ENCODE measurements around the gene ADAM22. TPM values are rescaled to one million over a fixed set of nuclear protein-coding genes. Genes with fewer than 3 reads are reported as not detected.
A peak's percentile ranks its signal among the peaks of the same experiment; 100 is the strongest.

The ADAM22 gene
- total and polyA plus RNA-seq, 2 donors = 2.9 to 32.5 TPM

DNA sequence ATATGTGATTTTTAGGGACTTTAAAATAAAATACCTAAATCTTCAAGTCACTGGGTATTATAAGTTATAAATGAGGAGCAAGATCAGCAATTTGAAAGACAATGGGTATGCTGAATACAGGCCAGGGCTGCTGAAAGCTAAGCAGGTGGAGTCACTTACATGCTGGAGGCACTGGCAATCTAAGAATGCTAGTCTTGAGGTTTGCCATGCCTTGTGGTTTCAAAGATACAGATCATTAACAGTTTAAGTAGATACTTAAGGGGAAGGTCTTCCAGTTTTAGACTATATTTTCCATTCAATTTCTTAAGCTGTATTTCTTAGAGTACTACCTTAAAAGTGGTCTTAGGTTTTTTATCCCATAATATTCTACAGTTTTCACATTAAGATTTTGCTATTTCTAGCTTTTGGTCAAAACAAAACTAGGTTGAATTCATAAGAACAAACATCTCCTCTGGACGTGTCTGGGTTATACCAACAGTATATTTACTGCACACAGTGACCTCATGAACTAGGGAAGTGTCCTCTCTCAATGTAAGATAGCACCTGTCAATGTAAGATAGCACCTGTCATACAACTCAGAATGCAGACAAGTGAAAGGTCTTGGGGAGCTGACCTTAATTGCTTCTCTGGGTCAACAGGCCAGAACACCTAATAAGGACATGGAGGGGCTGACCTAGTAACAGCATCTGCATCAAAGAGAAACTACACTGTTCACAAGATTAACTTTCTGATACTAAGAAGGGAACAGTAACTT, 283.8 kb downstream of the ADAM22 start:
- no peaks in the 10 kb centered on the region for H3K4me1 ChIP-seq (ENCODE audit: insufficient read depth)

GRCh38 chr7:88218429-88218745, 284.3 kb downstream of the ADAM22 start:
- no peak for DNase-seq (ENCODE audit: extremely low spot score)
- peak overlapping the region; percentile 92 for H3K4me3 ChIP-seq (ENCODE audit: low read depth, low read length)
- H3K36me3 ChIP-seq (ENCODE audit: insufficient read depth) = peaks cover 3% of the 10 kb centered on the region
- no peak overlapping the region for H3K27ac ChIP-seq (ENCODE audit: low read depth)
- WGBS = 59% methylated on average over 5 of the region's 5 CpGs
- no peaks in the 10 kb centered on the region for H3K4me1 ChIP-seq (ENCODE audit: insufficient read depth)

More for the DNA sequence above, 283.8 kb downstream of the ADAM22 start:
- no peak overlapping the region for H3K27ac ChIP-seq (ENCODE audit: low read depth)
- H3K4me3 ChIP-seq (ENCODE audit: low read depth, low read length) = peak overlapping the region; percentile 92
- 43% methylated on average over 1 of the region's 1 CpG for WGBS
- H3K36me3 ChIP-seq (ENCODE audit: insufficient read depth) = peaks cover 3% of the 10 kb centered on the region
- DNase-seq (ENCODE audit: extremely low spot score) = no peak

- 4% methylated on average over 27 of the region's 27 CpGs for WGBS
- DNase-seq (ENCODE audit: extremely low spot score) = no peak
These were observed 285.0 kb downstream of the ADAM22 start for GRCh38 chr7:88218836-88219605.

DNA sequence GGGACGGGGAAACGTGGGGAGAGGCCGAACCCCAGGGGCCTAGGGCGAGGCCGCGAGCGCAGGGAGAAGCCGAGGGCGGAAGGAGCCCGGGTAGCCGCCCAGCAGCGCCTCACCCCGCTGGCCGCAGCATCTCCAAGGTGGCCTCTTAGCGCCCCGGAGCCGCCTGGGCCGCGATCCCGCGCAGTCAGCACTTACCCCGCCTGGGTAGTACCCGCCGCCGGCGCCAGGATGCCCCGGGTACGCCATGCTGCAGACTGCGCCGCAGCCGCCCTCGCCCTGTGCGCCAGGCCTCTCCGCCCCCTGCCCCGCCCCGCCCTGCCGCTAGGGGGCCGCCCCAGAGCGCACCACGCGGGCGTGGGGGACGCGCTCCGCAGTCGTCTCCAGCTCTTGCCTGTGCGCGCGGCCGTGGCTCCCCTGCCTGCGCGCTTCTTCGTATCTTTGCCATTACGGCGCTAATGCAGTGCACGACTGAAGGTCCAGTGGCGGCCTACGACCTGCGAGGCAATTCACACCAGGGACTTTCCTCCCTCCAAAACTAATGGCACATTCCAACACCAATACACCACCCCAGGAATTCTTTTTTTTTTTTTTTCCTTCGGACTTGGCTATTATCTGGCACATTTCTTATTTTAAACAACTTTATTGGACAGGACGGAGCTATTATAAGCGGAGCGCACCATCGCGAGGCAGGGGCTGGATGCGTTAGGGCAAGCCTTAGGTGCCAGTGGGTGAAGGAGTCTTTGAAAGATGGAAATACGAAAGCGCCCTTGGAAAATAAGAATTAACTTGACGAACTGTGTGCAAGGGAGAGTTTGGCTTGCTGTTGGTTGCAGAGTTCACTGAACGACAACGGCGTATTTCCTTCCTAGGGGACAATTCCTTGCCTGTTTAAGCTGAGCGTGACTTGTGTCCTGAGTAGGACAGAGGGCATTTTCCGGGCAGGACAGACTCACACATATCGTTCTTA, 286.0 kb downstream of the ADAM22 start, which contains the start of gene SRI:
Gene SRI, minus strand, starts transcription at position 258 of the 967 bp plus-strand sequence. Its CDS starts 12 bp downstream, at position 246.
- Histone ChIP-seq H3K4me3 (ENCODE audit: low read depth, low read length) (peak within 1 kb of the TSS; percentile 92), H3K4me1 (ENCODE audit: insufficient read depth) (no peaks in the 10 kb centered on the region), H3K27ac (ENCODE audit: low read depth) (peak within 1 kb of the TSS; percentile 89), H3K36me3 (ENCODE audit: insufficient read depth) (peaks cover 2% of the 10 kb centered on the region)
- peak; percentile 69 for DNase-seq (ENCODE audit: extremely low spot score)
- WGBS = under 1% methylated on average over 75 of the region's 75 CpGs

More at GRCh38 chr7:88218836-88219605, 285.0 kb downstream of the ADAM22 start:
- H3K4me1 ChIP-seq (ENCODE audit: insufficient read depth) = no peaks in the 10 kb centered on the region
- H3K27ac ChIP-seq (ENCODE audit: low read depth) = peak overlapping the region; percentile 30
- peak overlapping the region; percentile 92 for H3K4me3 ChIP-seq (ENCODE audit: low read depth, low read length)
- H3K36me3 ChIP-seq (ENCODE audit: insufficient read depth) = peaks cover 3% of the 10 kb centered on the region

GRCh38 chr7:88223265-88223664, 289.2 kb downstream of the ADAM22 start:
- WGBS = 97% methylated on average over 2 of the region's 2 CpGs
- H3K4me1 ChIP-seq (ENCODE audit: insufficient read depth) = no peaks in the 10 kb centered on the region
- no peaks in the 10 kb centered on the region for H3K36me3 ChIP-seq (ENCODE audit: insufficient read depth)
- no peak for DNase-seq (ENCODE audit: extremely low spot score)
- no peak overlapping the region for H3K27ac ChIP-seq (ENCODE audit: low read depth)
- no peak overlapping the region for H3K4me3 ChIP-seq (ENCODE audit: low read depth, low read length)

- no peak for DNase-seq (ENCODE audit: extremely low spot score)
- Histone ChIP-seq H3K36me3 (ENCODE audit: insufficient read depth) (no peaks in the 10 kb centered on the region), H3K27ac (ENCODE audit: low read depth) (no peak overlapping the region), H3K4me1 (ENCODE audit: insufficient read depth) (no peaks in the 10 kb centered on the region), H3K4me3 (ENCODE audit: low read depth, low read length) (no peak overlapping the region)
- 57% methylated on average over 2 of the region's 2 CpGs for WGBS
These were observed 290.7 kb downstream of the ADAM22 start for GRCh38 chr7:88224601-88225275.

- DNase-seq (ENCODE audit: extremely low spot score) = no peak
- Histone ChIP-seq H3K4me3 (ENCODE audit: low read depth, low read length) (no peak overlapping the region), H3K36me3 (ENCODE audit: insufficient read depth) (no peaks in the 10 kb centered on the region), H3K27ac (ENCODE audit: low read depth) (no peak overlapping the region), H3K4me1 (ENCODE audit: insufficient read depth) (no peaks in the 10 kb centered on the region)
- WGBS = 75% methylated on average over 4 of the region's 4 CpGs
These were observed 292.1 kb downstream of the ADAM22 start for GRCh38 chr7:88226201-88226600.

DNA sequence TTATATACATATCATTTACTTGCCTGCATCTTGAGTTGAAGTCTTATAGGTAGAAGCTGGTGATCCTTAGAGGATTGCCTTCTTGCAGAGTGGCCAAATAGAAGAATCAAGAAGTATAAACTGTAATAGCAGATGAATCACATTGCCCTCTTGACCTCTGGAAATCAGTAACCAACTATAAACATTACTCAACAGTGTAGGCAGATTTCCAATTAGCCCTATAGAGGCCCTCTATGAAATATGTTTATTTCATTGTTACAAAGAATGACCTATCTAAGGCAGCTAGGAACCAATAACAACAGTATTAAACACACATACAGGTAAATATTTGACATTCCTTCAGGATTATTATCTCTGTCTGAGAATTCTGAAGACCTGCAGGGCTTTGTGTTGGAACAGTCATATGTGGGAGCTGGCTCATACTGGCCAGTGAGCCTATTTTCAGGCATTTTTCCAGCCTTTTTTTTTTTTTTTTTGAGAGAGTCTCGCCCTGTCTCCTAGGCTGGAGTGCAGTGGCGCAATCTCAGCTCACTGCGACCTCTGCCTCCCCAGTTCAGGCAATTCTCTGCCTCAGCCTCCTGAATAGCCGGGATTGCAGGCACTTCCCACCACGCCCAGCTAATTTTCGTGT, 292.9 kb downstream of the ADAM22 start:
- 87% methylated on average over 6 of the region's 6 CpGs for WGBS
- Histone ChIP-seq H3K36me3 (ENCODE audit: insufficient read depth) (no peaks in the 10 kb centered on the region), H3K27ac (ENCODE audit: low read depth) (no peak overlapping the region)

GRCh38 chr7:88229302-88229995, 295.4 kb downstream of the ADAM22 start:
- Histone ChIP-seq H3K27ac (ENCODE audit: low read depth) (no peak overlapping the region), H3K36me3 (ENCODE audit: insufficient read depth) (no peaks in the 10 kb centered on the region), H3K4me3 (ENCODE audit: low read depth, low read length) (no peak overlapping the region), H3K4me1 (ENCODE audit: insufficient read depth) (no peaks in the 10 kb centered on the region)
- no peak for DNase-seq (ENCODE audit: extremely low spot score)
- 91% methylated on average over 4 of the region's 4 CpGs for WGBS

More for the DNA sequence above, 292.9 kb downstream of the ADAM22 start:
- Histone ChIP-seq H3K4me1 (ENCODE audit: insufficient read depth) (no peaks in the 10 kb centered on the region), H3K4me3 (ENCODE audit: low read depth, low read length) (no peak overlapping the region)
- DNase-seq (ENCODE audit: extremely low spot score) = no peak

DNA sequence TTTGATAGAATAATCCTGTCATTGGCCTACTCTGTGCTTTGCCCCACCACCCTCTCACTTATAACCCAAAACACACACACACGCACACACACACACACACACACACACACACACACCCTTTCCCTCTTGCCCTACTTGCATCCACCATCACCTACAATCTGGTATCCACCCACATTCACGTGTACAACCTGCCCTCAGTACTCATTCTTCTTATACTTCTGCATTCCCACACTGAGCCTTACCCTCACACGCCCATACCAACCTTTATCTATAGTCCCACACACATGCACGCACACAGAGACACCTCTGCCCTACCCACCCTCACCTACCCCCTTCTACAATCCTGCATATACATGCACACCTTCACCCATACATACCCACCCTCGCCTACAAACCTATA, 296.6 kb downstream of the ADAM22 start:
- H3K4me3 ChIP-seq (ENCODE audit: low read depth, low read length) = no peak overlapping the region
- no peaks in the 10 kb centered on the region for H3K36me3 ChIP-seq (ENCODE audit: insufficient read depth)
- no peak for DNase-seq (ENCODE audit: extremely low spot score)
- H3K27ac ChIP-seq (ENCODE audit: low read depth) = no peak overlapping the region
- 80% methylated on average over 5 of the region's 5 CpGs for WGBS
- H3K4me1 ChIP-seq (ENCODE audit: insufficient read depth) = no peaks in the 10 kb centered on the region

DNA sequence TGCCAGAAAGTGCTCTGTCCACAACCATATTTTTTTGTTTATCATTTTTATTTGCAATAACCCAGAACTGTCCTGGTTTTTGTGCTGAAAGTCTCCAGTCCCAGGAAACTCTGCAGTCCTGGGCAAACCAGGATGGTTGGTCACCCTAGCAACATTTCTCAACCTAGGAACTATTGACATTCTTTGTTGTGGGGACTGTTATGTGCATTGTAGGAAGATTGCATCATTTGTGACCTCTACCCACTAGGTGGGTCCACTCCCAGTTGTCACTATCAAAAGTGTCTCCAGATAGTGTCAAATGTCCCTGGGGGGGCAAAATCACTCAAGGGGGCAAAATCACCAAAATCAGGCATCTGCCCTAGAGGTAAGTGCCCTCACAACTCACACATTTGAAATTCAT, 299.8 kb downstream of the ADAM22 start:
- Histone ChIP-seq H3K4me1 (ENCODE audit: insufficient read depth) (no peaks in the 10 kb centered on the region), H3K27ac (ENCODE audit: low read depth) (no peak overlapping the region), H3K36me3 (ENCODE audit: insufficient read depth) (no peaks in the 10 kb centered on the region), H3K4me3 (ENCODE audit: low read depth, low read length) (no peak overlapping the region)
- DNase-seq (ENCODE audit: extremely low spot score) = no peak

DNA sequence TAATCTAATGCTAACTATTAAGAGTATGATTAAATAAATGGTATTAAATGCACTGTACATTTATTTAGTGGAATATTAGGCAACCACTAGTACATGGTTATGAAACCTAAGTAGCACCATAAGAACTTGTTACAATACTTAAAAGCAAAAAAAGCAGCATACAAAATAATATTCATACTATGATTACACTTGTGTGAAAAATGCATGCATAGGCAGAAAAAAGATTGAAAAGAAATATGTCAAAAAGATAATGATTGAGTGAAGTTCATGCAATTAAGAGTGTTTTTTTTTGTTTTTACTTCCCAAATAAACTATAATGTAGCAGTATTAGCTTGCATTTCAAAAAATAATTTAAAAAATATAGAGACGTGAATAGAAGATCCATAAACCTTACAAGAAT, 305.8 kb downstream of the ADAM22 start:
- WGBS = 89% methylated on average over 1 of the region's 1 CpG
- no peak overlapping the region for H3K4me3 ChIP-seq (ENCODE audit: low read depth, low read length)
- no peak for DNase-seq (ENCODE audit: extremely low spot score)
- H3K4me1 ChIP-seq (ENCODE audit: insufficient read depth) = no peaks in the 10 kb centered on the region
- no peak overlapping the region for H3K27ac ChIP-seq (ENCODE audit: low read depth)
- H3K36me3 ChIP-seq (ENCODE audit: insufficient read depth) = no peaks in the 10 kb centered on the region

Measured in urinary bladder (tissue), 4 donors.